NCI-H2029 treated with DMSO at 0.1 percent for 48 hours (cell line): ENCODE measurements around the gene RPTOR.
"Not testable (repeated sequence)": the region's sequence is repeated elsewhere in the genome, so short reads cannot be mapped to it uniquely, and the experiment has no call there.

Source experiments
- DNase-seq: peaks from one replicate; lab custom pipeline; 2025; lab: John Stamatoyannopoulos, UW

Gene RPTOR

DNA sequence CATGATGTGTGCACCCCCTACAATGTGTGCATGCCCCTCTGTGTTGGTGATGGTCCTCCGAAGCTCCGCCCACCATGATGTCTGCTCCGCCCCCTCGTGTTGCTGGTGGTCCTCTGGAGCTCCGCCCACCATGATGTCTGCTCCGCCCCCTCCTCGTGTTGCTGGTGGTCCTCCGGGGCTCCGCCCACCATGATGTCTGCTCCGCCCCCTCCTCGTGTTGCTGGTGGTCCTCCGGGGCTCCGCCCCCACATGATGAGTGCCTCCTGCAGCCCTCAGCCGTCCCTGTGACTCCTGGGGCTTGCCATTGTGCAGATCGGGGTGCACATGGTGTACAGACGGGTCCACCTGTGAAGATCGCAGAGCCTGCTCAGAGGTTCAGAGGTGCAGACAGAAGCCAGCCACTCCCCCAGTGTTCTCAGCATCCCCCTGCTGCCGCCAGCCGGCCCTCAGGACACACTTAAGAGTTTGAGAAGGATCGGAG lies 317.9 kb downstream of the RPTOR start:
- no peak for DNase-seq

GRCh38 chr17:80862978-80863377 lies 318.3 kb downstream of the RPTOR start:
- DNase-seq = no peak

- DNase-seq = no peak
Observed at GRCh38 chr17:80863626-80864025, 319.0 kb downstream of the RPTOR start.

DNA sequence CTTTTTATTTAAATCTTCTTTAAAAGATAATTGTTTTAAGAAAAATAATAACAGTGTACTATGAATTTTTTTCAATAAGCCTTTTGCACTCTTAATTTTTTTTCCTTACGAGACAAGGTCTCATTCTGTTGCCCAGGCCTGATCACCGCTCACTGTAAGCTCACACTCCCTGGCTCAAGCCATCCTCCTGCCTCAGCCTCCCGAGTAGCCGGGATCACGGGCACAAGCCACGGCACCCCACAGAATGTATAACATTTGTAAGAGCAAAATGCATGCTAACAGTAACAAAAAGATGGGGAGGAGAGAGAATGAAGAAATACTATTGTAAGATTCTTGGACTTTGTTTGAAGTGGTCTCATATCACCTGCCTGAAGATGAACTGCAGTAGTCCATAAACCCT lies 320.1 kb downstream of the RPTOR start:
- no peak for DNase-seq

DNA sequence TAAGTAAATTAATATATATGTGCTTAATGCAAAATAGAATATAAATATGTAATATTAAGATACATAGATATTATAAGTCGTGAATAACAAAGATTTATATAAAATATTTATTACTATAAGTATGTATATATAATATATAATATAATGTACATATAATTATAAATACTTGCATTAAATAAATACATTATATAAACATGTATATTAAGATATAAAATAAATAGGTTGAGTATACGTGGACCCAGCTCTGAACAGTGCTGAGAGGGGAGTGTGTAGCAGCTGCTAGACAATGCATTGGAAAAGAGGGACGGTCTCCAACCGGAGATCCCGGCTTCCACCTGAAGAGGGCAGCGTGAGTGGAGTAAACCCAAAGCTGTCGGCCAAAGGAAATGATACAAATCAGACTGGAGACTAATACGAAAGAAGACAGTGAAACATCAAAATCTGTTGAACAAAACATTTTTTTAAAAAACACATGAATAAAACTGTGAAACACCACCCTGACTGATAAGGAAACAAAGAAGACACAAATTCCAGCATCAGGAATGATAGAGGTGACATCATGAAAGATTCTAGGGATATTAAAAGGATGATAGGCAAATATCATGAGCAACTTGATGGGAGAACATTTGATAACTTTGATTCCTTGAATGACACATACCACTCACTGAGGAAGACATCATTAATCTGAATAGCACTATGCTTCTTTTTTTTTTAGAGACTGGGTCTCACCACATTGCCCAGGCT lies 321.6 kb downstream of the RPTOR start:
- DNase-seq = peak; percentile 31

- DNase-seq = no peak
Observed at GRCh38 chr17:80868022-80868609, 323.5 kb downstream of the RPTOR start.

DNA sequence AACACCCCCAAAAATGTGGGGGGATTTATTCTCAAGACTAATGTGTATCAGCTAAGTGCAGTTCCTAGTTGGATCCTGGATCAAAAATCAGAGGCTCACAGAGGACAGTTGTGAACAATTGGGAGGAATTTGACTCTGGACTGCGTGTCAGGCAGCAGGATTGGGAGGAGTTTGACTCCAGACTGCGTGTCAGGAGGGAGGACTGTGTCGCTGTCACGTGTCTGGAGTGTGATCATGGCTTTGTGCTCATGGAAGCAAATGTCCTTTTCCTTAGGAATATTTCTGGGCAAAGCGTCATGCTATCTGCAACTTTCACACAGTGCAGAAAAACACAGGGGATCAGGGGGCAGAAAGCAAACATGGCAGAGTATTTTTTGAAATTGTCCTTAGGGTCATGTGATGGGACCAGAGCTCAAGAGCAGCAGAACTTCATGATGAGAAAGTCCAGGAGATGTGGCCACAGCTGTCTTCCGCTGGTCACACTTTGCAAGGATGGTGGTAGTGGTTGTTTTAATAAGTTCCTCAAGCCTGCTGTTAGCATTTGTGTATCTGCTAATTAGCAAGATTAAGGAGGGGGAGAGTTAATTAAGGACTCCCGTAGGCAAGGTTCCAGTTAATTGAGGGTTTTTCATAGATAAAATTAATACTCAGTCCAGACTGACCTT lies 325.0 kb downstream of the RPTOR start:
- DNase-seq = no peak

DNA sequence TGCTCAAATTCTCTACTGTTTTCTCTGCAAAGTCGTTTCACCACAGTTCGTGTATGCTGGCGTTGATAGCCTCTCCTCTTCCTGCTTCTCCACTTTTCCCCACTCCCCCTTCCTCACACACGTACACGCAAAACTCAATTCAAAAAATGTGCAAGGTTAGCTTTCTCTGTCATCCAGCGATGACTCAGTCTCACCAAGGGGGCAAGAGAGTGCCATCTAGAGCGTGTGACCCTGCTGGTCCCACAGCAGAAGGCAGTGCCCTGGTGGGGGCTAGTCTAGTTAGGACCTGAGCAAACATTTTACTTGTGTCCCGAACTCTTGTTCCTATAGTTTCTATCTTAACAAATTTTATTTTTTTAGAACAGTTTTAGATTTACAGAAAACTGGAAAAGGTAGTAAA lies 325.8 kb downstream of the RPTOR start:
- no peak for DNase-seq

DNA sequence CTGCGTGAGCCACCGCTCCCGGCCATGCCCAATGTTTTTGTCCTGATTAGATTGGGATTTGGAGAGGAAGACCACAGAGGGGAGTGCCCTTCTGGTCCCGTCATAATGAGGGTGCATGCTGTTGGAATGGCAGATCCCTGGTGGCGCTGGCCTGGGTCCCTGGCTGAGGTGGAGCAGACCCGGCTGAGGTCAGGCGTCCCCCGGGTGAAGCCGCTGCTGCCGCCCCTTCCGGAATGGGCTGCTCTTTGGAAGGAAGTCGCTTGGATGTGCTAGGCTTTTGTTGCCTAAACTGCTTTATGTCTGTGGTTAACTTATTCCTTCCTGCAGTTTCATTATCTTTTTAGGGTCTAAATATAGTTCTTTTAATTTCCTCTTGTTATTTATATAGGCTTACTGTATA lies 326.7 kb downstream of the RPTOR start:
- no peak for DNase-seq

GRCh38 chr17:80872001-80872500 lies 327.4 kb downstream of the RPTOR start:
- no peak for DNase-seq

DNA sequence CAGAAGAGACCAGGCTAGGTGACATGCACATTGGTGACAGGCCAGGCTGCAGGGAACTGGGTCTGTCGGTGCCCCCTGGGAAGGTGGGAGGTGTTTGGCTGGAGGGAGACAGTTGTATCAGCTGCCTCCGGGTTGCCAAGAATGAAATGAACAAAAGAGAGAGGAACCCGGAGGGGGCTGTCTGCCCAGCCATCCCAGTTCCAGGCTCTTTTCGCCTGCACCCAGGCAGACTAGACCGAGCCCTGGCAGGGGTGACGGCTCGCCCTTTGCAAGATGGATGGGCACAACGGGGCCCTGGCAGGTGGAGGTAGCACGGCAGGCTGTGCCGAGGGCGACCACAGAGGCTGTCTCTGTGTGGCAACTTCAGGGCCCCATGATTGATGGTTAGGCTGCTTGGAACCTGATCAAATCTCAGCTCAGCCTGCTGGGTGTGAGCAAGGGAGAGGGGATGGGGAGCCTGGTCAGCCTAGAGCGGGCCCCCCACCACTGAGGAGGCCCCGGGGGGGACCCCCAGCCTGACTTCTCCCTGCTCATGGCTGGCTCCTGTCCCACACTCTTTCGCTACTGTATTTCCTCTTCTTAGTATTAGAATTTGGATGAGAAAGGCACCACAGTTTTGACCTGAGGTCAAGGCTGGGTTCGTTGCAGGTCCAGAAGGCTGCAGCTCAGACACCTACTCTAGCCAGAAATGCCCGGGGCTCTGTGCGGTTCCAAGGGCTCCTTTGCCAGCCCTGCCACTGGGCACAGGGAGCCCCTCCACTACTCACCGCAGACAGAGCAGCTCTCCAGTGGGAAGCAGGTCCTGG lies 328.1 kb downstream of the RPTOR start:
- DNase-seq = no peak

DNA sequence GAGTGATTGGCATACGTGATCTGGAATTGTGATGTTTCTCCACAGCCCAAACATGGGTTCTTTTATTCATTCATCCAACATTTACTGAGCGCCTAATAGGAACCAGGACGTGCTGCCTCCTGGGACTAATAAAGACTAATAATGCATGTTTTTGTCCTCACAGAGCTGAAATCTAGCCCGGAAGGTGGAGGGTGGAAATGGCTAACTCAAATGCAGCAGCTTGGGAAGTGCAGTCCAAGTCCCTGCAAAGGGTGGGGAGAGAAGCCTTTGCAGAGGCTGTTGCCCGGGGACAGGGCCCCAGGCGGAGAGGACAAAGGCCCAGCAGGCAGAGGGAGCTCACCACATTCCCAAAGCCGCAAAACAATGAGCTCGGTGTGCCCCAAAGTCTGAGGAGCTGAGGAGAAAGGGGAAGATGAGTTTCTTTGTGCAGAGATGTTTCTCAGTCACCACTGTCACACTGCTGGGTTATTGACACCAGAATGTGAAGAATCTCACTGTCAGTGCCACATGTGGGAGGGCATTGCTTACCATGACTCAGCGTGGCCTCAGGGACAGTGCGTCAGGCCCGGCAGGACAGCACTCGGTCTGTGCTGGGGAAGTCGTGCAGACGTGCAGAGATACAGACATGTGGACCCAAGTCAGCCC lies 328.8 kb downstream of the RPTOR start:
- no peak for DNase-seq

DNA sequence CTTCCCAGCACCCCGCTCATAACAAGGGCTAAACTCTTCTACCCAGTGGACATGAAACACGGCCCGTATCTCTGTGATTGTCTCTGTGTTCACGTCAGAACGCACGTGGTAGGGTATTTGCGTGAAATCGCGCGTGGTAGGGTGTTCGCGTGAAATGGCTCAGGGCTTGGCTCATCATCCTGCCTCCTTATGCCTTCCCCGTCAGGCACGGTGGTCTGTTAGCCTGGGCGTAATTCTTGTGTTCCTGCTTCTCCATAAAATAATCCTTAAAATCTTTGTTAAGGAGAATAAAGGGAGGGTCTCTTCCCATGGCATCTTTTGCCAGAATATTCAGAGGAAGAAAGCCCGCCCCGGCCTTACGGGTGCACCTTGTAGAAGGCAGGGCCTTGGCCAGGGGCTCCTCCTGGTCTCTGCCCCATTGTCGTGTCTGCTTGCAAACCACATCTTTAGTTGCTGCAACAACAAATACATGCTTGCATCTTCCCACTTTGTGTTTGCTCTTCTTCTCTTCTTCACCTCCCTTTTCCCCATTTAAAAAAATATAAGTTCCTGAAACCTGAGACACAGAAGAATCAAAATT lies 330.3 kb downstream of the RPTOR start:
- no peak for DNase-seq

GRCh38 chr17:80875480-80875995 lies 330.9 kb downstream of the RPTOR start:
- not testable (repeated sequence) for DNase-seq

DNA sequence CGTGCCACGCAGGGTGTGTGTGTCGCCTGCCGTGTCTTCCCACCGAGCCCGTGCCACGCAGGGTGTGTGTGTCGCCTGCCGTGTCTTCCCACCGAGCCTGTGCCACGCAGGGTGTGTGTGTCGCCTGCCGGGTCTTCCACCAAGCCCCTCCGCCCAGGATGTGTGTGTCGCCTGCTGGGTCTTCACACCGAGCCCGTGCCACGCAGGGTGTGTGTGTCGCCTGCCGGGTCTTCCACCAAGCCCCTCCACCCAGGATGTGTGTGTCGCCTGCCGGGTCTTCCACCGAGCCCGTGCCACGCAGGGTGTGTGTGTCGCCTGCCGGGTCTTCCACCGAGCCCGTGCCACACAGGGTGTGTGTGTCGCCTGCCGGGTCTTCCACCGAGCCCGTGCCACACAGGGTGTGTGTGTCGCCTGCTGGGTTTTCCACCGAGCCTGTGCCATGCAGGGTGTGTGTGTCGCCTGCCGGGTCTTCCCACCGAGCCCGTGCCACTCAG lies 331.9 kb downstream of the RPTOR start:
- not testable (repeated sequence) for DNase-seq

GRCh38 chr17:80876950-80877728 lies 332.5 kb downstream of the RPTOR start:
- DNase-seq = no peak

DNA sequence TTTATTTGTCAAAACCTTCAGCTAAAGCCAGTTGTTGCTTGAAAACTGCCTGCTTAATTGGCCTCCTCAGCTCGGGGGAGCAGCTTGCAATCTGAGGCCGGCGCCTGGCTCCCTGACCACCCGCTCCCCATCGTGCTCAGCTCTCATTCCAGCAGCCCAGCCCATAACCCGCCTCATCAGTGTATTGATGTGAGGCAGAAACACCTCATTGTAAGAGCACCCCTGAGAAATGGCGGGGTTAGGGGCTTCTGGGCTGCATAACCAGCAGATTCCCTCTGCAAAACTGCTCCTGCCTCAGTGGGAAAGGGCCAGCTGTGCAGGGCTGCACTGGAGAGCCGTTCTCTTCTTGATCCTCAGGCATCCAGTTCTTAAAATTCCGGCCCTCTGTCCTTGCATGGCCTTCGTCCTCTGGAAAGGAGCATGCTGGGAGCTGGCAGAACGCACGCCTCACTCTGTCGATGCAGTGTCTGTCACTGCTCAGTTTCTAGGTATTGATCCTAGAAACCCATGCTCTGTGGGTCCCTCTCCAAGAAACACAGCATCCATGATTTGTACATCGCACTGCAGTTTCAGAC lies 333.2 kb downstream of the RPTOR start:
- DNase-seq = no peak

DNA sequence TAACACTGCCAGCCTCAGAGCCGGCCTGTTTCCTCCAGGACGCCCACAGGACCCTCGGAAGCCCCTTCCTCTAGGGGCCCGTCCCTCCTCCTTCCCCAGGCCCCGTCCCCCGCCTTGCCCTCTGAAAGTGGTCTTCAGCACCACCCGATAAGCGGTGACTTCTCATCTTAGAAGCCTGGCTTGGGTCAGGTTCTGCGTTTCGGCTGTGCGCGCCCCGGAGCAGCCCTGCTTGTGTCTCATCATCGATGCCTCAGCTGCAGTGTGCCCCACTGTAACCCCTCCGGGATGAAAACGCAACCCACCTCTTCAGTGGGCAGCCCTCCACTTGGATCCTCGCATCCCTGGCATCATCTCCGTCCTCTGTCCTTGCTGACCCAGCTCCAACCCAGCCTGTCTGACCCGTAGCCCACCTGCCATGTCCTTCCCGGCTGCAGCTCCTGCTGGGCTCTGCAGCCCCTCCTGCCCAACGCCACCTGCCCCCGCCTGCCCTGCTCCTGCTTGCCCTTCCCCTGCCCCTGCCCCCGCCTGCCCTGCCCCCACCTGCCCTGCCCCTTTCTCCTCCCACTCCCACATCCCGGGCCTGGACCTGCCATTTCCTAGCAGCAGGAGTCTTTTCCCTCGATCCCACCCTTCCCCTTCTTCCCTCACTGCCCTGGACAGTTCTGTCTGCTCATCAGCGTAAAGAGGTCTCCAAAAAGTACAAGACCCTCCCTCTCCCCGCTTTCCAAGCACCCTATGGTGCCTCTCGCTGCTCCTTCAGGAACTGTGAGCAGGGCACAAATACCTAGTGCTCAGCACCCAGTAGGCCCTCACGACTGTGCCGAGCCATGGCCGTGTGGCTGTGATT lies 334.5 kb downstream of the RPTOR start:
- no peak for DNase-seq
